Measurements from ENCODE around the gene OMP. TPM values are rescaled to one million over a fixed set of nuclear protein-coding genes. Genes with fewer than 3 reads are reported as not detected.

The OMP gene
- total RNA-seq, 4 donors from 2014 or later, result not detected

GRCh38 chr11:77093056-77093891, 9.4 kb upstream of the OMP start:
- Histone ChIP-seq H3K9me3 (no peaks in the 10 kb centered on the region), H3K4me1 (peaks cover 4 to 27% (median 6%) of the 10 kb centered on the region in 4 donors), H3K27ac (replicated peaks in 1 of 4) (no peak overlapping the region), H3K27me3 (no peaks in the 10 kb centered on the region), H3K4me3 (no peak overlapping the region), H3K36me3 (peaks cover 0 to 9% (median 0%) of the 10 kb centered on the region in 4 donors)
- TF ChIP-seq POLR2AphosphoS5 (IDR thresholded peaks at IDR 0.05) (no peak), EP300 (IDR thresholded peaks at IDR 0.05) (no peak), CTCF (IDR thresholded peaks at IDR 0.05) (no peak), POLR2A (IDR thresholded peaks at IDR 0.05; ENCODE audit: low read depth) (no peak)
- intact Hi-C loops (cut with DNase I), result no loop called here
- no peak for DNase-seq (ENCODE audit: extremely low spot score)
- WGBS, result 91% methylated on average over 26 of the region's 33 CpGs

GRCh38 chr11:77093987-77094840, 8.4 kb upstream of the OMP start:
- no peaks in the 10 kb centered on the region for H3K9me3 ChIP-seq
- no CpG with 5 or more reads among the region's 6 CpGs for whole genome bisulfite sequencing
- H3K4me1 ChIP-seq, result peaks cover 4 to 27% (median 6%) of the 10 kb centered on the region in 4 donors
- intact Hi-C loops (cut with DNase I), result no loop called here
- no peak overlapping the region for H3K4me3 ChIP-seq
- DNase-seq (ENCODE audit: extremely low spot score), result no peak
- no peaks in the 10 kb centered on the region for H3K27me3 ChIP-seq
- H3K36me3 ChIP-seq, result peaks cover 0 to 9% (median 0%) of the 10 kb centered on the region in 4 donors
- no peak for TF ChIP-seq EP300 (IDR thresholded peaks at IDR 0.05)
- no peak overlapping the region for H3K27ac ChIP-seq (replicated peaks in 1 of 4)

GRCh38 chr11:77094841-77095365, 7.7 kb upstream of the OMP start:
- WGBS, result 61% methylated on average over 3 of the region's 7 CpGs
- Histone ChIP-seq H3K27me3 (no peaks in the 10 kb centered on the region), H3K36me3 (peaks cover 0 to 9% (median 0%) of the 10 kb centered on the region in 4 donors), H3K9me3 (no peaks in the 10 kb centered on the region), H3K4me3 (no peak overlapping the region), H3K4me1 (peaks cover 4 to 27% (median 6%) of the 10 kb centered on the region in 4 donors), H3K27ac (replicated peaks in 1 of 4) (no peak overlapping the region)
- TF ChIP-seq POLR2AphosphoS5 (IDR thresholded peaks at IDR 0.05), result no peak
- no peak for TF ChIP-seq POLR2A (IDR thresholded peaks at IDR 0.05; ENCODE audit: low read depth)
- TF ChIP-seq CTCF (IDR thresholded peaks at IDR 0.05), result no peak
- no peak for TF ChIP-seq EP300 (IDR thresholded peaks at IDR 0.05)
- intact Hi-C loops (cut with DNase I), result no loop called here
- DNase-seq (ENCODE audit: extremely low spot score), result no peak

GRCh38 chr11:77095551-77096490, 6.8 kb upstream of the OMP start:
- TF ChIP-seq CTCF (IDR thresholded peaks at IDR 0.05), result no peak
- no peak for TF ChIP-seq POLR2A (IDR thresholded peaks at IDR 0.05; ENCODE audit: low read depth)
- no peak for TF ChIP-seq POLR2AphosphoS5 (IDR thresholded peaks at IDR 0.05)
- no peak for TF ChIP-seq EP300 (IDR thresholded peaks at IDR 0.05)
- intact Hi-C loops (cut with DNase I), result no loop called here
- no peak overlapping the region for H3K27ac ChIP-seq (replicated peaks in 1 of 4)
- WGBS, result 85% methylated on average over 20 of the region's 21 CpGs
- peaks cover 0 to 9% (median 0%) of the 10 kb centered on the region in 4 donors for H3K36me3 ChIP-seq
- DNase-seq (ENCODE audit: extremely low spot score), result no peak
- H3K27me3 ChIP-seq, result no peaks in the 10 kb centered on the region
- H3K4me3 ChIP-seq, result no peak overlapping the region
- H3K9me3 ChIP-seq, result no peaks in the 10 kb centered on the region
- H3K4me1 ChIP-seq, result peaks cover 4 to 27% (median 6%) of the 10 kb centered on the region in 4 donors
